HCT116 (cell line): ENCODE results near the gene INSR. TPM values are rescaled to one million over a fixed set of nuclear protein-coding genes. Genes with fewer than 3 reads are reported as not detected.

Experiments
- ATAC-seq: fragments of 200-7000 bp; cut with Tn5 transposase; 2 replicates; pipeline ENCODE4 v1.9.1; 2020; ENCODE audit warnings: mild to moderate bottlenecking, moderate library complexity
- BruUV-seq: library from RNA; stranded (reverse); fragments of 400-500 nt; replicated peaks from 2 replicates; lab custom pipeline; 2021; lab: Mats Ljungman, UMichigan
- CTCF ChIA-PET: fragments of 300-600 bp; sonication (Branson Sonifier 250); formaldehyde crosslinking; loops from one replicate; lab custom pipeline; 2021; ENCODE audit warnings: antibody characterized with exemption; lab: Charles Lee
- POLR2A ChIA-PET: fragments of 300-600, 350-600 bp; sonication (Branson Sonifier 250); formaldehyde crosslinking; loops from one replicate; lab custom pipeline; 2021; ENCODE audit warnings: antibody characterized with exemption; lab: Charles Lee
- RAD21 ChIA-PET, 2 experiments: fragments of 300-600 bp; sonication (Branson Sonifier 250); formaldehyde crosslinking; loops; one replicate each; lab custom pipeline; 2023; ENCODE audit warnings: low total read pairs in 2 of 2; ENCODE audit not compliant: uncharacterized antibody in 2 of 2, unreplicated experiment in 2 of 2, low non-redundant PET in 1 of 2; lab: Charles Lee
- DNase-seq: peaks from one replicate; pipeline ENCODE4 v3.0.0-alpha.2; 2010; ENCODE audit warnings: low read depth, low spot score
- H2AFZ ChIP-seq: fragments of 200-600 bp; shearing (Covaris generic), sonication (generic); 2 replicates; pipeline ENCODE4 v1.6.1; 2017; ENCODE audit warnings: low read depth, mixed run types, mixed read lengths, antibody characterized with exemption, low read length; ENCODE audit not compliant: poor library complexity, severe bottlenecking
- H3K27ac ChIP-seq: 2 replicates; pipeline ENCODE4 v1.5.1; 2012; ENCODE audit warnings: low read depth, low read length
- H3K27me3 ChIP-seq: fragments of 200-600 bp; sonication (generic); 2 replicates; pipeline ENCODE4 v1.6.1; 2016; ENCODE audit warnings: mixed run types, low read length, mixed read lengths; ENCODE audit not compliant: insufficient read depth
- H3K36me3 ChIP-seq, 2 experiments: fragments of 200-500 bp in 1 of 2; fragments of 200-600 bp in 1 of 2; sonication (Bioruptor generic) in 1 of 2; sonication (generic) in 1 of 2; 2 replicates each; pipeline versions ENCODE4 v1.5.1 to v1.6.1; 2014 to 2016; ENCODE audit warnings: low read length in 2 of 2, inconsistent platforms in 1 of 2, mixed read lengths in 1 of 2, mixed run types in 1 of 2; ENCODE audit not compliant: insufficient read depth in 2 of 2, control insufficient read depth in 1 of 2
- H3K4me1 ChIP-seq, 2 experiments: fragments of 200-600 bp in 1 of 2; sonication (generic) in 1 of 2; 2 replicates each; pipeline versions ENCODE4 v1.5.1 to v1.6.1; 2012 to 2017; ENCODE audit warnings: low read length in 2 of 2, inconsistent platforms in 1 of 2, mild to moderate bottlenecking in 1 of 2, mixed read lengths in 1 of 2, mixed run types in 1 of 2, moderate library complexity in 1 of 2; ENCODE audit not compliant: insufficient read depth in 2 of 2, control insufficient read depth in 1 of 2
- H3K4me2 ChIP-seq: fragments of 200-600 bp; sonication (generic); 2 replicates; pipeline ENCODE4 v1.6.1; 2017; ENCODE audit warnings: mixed run types, low read length, mixed read lengths
- H3K4me3 ChIP-seq, 2 experiments: fragments of 200-600 bp in 1 of 2; sonication (generic) in 1 of 2; replicated peaks in 1 of 2; 2 replicates each; pipeline ENCODE4 v1.5.1; 2011 to 2016; ENCODE audit warnings: low read length in 2 of 2, control low read depth in 1 of 2, low read depth in 1 of 2, mild to moderate bottlenecking in 1 of 2, mixed read lengths in 1 of 2, mixed run types in 1 of 2
- H3K79me2 ChIP-seq: fragments of 200-600 bp; sonication (generic); 2 replicates; pipeline ENCODE4 v1.6.1; 2017; ENCODE audit warnings: mild to moderate bottlenecking, mixed run types, low read length, moderate library complexity, mixed read lengths; ENCODE audit not compliant: insufficient read depth
- H3K9ac ChIP-seq: fragments of 200-600 bp; sonication (generic); 2 replicates; pipeline ENCODE4 v1.6.1; 2016; ENCODE audit warnings: low read length, mixed read lengths
- H3K9me2 ChIP-seq: fragments of 200-600 bp; sonication (generic), shearing (Covaris generic); 2 replicates; pipeline ENCODE4 v1.6.1; 2017; ENCODE audit warnings: mixed run types, mild to moderate bottlenecking, moderate library complexity; ENCODE audit not compliant: insufficient read depth
- H3K9me3 ChIP-seq, 2 experiments: fragments of 200-500 bp in 1 of 2; fragments of 200-600 bp in 1 of 2; sonication (Bioruptor generic) in 1 of 2; sonication (generic) in 1 of 2; 2 replicates each; pipeline ENCODE4 v1.6.1; 2014 to 2017; ENCODE audit warnings: low read length in 2 of 2, mixed read lengths in 2 of 2, inconsistent platforms in 1 of 2, low read depth in 1 of 2, mild to moderate bottlenecking in 1 of 2, mixed run types in 1 of 2, moderate library complexity in 1 of 2; ENCODE audit not compliant: control insufficient read depth in 1 of 2, insufficient read depth in 1 of 2
- H4K20me1 ChIP-seq: fragments of 200-600 bp; sonication (generic), shearing (Covaris generic); 2 replicates; pipeline ENCODE4 v1.6.1; 2017; ENCODE audit warnings: mixed run types, mild to moderate bottlenecking, moderate library complexity; ENCODE audit not compliant: insufficient read depth
- POLR2A ChIP-seq: IDR thresholded peaks from 2 replicates; pipeline ENCODE4 v1.7.0; 2011; ENCODE audit warnings: borderline replicate concordance; ENCODE audit not compliant: insufficient read depth, insufficient read length; ENCODE audit errors: extremely low read depth
- POLR2AphosphoS5 ChIP-seq: IDR thresholded peaks from 2 replicates; pipeline ENCODE4 v1.6.1; 2011; ENCODE audit warnings: mild to moderate bottlenecking, low read depth, low read length, moderate library complexity
- ZNF274 ChIP-seq: fragments of 200-500 bp; sonication (Bioruptor generic); IDR thresholded peaks from 2 replicates; pipeline ENCODE4 v1.6.1; 2014; ENCODE audit warnings: mild to moderate bottlenecking, low read depth, low read length, inconsistent platforms
- intact Hi-C: fragments of 100-400 bp; cut with micrococcal nuclease; formaldehyde crosslinking; loops from 2 replicates; pipeline ENCODE4 v1.10.0; 2022
- total RNA-seq: library from RNA; stranded (reverse); gene quantifications from one replicate; pipeline ENCODE4 v1.2.1, GENCODE V29; 2021; ENCODE audit not compliant: unreplicated experiment
- TF ChIP-seq, protein P1 (sequence below): IDR thresholded peaks from 2 replicates; pipeline ENCODE4 v1.6.1; 2012
- TF ChIP-seq, protein P2 (sequence below), 3 experiments: fragments of 200-600 bp in 1 of 3; sonication (generic) in 1 of 3; IDR thresholded peaks in 2 of 3; conservative IDR thresholded peaks in 1 of 3; 2 replicates each; pipeline ENCODE4 v1.5.1; 2012 to 2017; ENCODE audit warnings: low read depth in 2 of 3, low read length in 2 of 3, antibody characterized with exemption in 1 of 3, borderline replicate concordance in 1 of 3, control low read depth in 1 of 3, mild to moderate bottlenecking in 1 of 3, mixed read lengths in 1 of 3, mixed run types in 1 of 3, moderate library complexity in 1 of 3; ENCODE audit not compliant: insufficient read depth in 1 of 3

INSR gene
- total RNA-seq, 1 experiment from 2014 or later, result 25.4 TPM

DNA sequence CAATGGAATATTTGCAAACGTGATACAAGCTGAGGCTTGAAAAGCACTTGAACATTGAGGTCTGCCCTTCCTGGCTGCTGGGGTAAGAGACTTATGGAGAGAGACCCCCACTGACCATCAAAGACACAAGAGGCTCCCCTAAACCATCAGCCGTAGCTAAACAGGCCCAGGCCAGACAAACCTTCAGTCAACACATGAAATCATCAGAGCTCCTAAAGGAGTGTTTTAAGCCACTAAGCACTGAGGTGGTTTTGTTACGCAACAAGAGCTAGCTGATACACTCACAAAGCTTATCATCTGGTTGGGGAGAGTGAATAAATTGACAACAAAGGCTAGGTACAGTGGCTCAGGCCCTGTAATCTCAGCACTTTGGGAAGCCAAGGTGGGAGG lies 114.3 kb downstream of the INSR start:
- ATAC-seq (no peak), DNase-seq (no peak)
- no peaks in the 10 kb centered on the region for H3K36me3 ChIP-seq
- ChIA-PET POLR2A (no interaction called here), CTCF (no interaction called here), RAD21 (no interaction called here)
- TF ChIP-seq POLR2A (no peak), POLR2AphosphoS5 (no peak)
- no peak overlapping the region for H3K4me3 ChIP-seq
- no peaks in the 10 kb centered on the region for H3K79me2 ChIP-seq
- no peak overlapping the region for H2AFZ ChIP-seq
- no peaks in the 10 kb centered on the region for H3K27me3 ChIP-seq
- H3K9me2 ChIP-seq, result no peaks in the 10 kb centered on the region
- no peaks in the 10 kb centered on the region for H3K4me1 ChIP-seq
- no peaks in the 10 kb centered on the region for H3K9me3 ChIP-seq
- intact Hi-C loops, result no loop called here
- no TSS peak for BruUV-seq
- H4K20me1 ChIP-seq, result no peaks in the 10 kb centered on the region
- no peak overlapping the region for H3K9ac ChIP-seq
- H3K27ac ChIP-seq, result no peak overlapping the region
- H3K4me2 ChIP-seq, result no peak overlapping the region

DNA sequence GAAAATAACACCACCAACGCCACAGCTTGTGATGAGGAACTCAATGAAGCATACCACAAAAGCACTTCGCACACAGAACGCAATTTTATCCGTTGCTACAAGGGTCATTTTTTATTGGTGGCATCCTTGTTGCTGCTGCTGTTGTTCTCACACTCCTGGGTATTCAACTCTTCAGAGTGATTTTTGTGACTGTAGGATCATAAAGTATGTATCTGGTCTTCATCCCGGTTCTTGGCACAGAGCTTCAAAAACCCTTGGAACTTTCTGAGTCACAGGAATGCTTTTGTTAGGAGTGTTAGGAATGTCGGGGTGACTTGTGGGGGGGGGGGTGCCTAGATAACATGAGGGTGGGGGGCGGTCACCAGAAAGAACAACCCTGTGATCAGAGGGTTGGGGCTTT lies 116.3 kb downstream of the INSR start:
- POLR2A ChIA-PET, result no interaction called here
- H3K27ac ChIP-seq, result no peak overlapping the region
- TF ChIP-seq, protein P1, sequence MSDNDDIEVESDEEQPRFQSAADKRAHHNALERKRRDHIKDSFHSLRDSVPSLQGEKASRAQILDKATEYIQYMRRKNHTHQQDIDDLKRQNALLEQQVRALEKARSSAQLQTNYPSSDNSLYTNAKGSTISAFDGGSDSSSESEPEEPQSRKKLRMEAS, result no peak
- no peak for TF ChIP-seq ZNF274
- TF ChIP-seq, protein P2, sequence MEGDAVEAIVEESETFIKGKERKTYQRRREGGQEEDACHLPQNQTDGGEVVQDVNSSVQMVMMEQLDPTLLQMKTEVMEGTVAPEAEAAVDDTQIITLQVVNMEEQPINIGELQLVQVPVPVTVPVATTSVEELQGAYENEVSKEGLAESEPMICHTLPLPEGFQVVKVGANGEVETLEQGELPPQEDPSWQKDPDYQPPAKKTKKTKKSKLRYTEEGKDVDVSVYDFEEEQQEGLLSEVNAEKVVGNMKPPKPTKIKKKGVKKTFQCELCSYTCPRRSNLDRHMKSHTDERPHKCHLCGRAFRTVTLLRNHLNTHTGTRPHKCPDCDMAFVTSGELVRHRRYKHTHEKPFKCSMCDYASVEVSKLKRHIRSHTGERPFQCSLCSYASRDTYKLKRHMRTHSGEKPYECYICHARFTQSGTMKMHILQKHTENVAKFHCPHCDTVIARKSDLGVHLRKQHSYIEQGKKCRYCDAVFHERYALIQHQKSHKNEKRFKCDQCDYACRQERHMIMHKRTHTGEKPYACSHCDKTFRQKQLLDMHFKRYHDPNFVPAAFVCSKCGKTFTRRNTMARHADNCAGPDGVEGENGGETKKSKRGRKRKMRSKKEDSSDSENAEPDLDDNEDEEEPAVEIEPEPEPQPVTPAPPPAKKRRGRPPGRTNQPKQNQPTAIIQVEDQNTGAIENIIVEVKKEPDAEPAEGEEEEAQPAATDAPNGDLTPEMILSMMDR (IDR thresholded peaks at IDR 0.05 in 2 of 3, conservative IDR thresholded peaks at IDR 0.05 in 1 of 3; ENCODE audit: borderline replicate concordance in 1 of 3, insufficient read depth in 1 of 3, low read depth in 2 of 3, low read length in 2 of 3), result no peak
- no peaks in the 10 kb centered on the region for H3K9me3 ChIP-seq
- CTCF ChIA-PET, result no interaction called here
- H3K36me3 ChIP-seq, result no peaks in the 10 kb centered on the region
- ATAC-seq (no peak), DNase-seq (no peak)
- H2AFZ ChIP-seq, result no peak overlapping the region
- H3K79me2 ChIP-seq, result no peaks in the 10 kb centered on the region
- no peaks in the 10 kb centered on the region for H3K4me1 ChIP-seq
- H3K27me3 ChIP-seq, result no peaks in the 10 kb centered on the region
- H4K20me1 ChIP-seq, result no peaks in the 10 kb centered on the region
- H3K4me3 ChIP-seq, result no peak overlapping the region
- H3K9ac ChIP-seq, result no peak overlapping the region
- no peak overlapping the region for H3K4me2 ChIP-seq
- intact Hi-C loops, result no loop called here
- no TSS peak for BruUV-seq
- RAD21 ChIA-PET, result no interaction called here
- no peaks in the 10 kb centered on the region for H3K9me2 ChIP-seq
